Ishikawa (cell line): Measurements from ENCODE around the gene MRPL48.

ENCODE experiments used
- CEBPB ChIP-seq: IDR thresholded peaks from 2 replicates; pipeline ENCODE4 v1.6.1; 2012
- CREB1 ChIP-seq: IDR thresholded peaks from 2 replicates; pipeline ENCODE4 v1.6.1; 2012; ENCODE audit warnings: low read depth
- EGR1 ChIP-seq: IDR thresholded peaks from 2 replicates; pipeline ENCODE4 v1.6.1; 2012
- EP300 ChIP-seq: IDR thresholded peaks from 2 replicates; pipeline ENCODE4 v1.6.1; 2012; ENCODE audit warnings: borderline replicate concordance
- FOXM1 ChIP-seq: IDR thresholded peaks from 2 replicates; pipeline ENCODE4 v1.6.1; 2012; ENCODE audit warnings: low read depth, borderline replicate concordance
- MAX ChIP-seq: IDR thresholded peaks from 2 replicates; pipeline ENCODE4 v1.6.1; 2012
- NFIC ChIP-seq: IDR thresholded peaks from 2 replicates; pipeline ENCODE4 v1.6.1; 2012
- RAD21 ChIP-seq: IDR thresholded peaks from 2 replicates; pipeline ENCODE4 v1.6.1; 2012; ENCODE audit warnings: low read depth
- REST ChIP-seq: IDR thresholded peaks from 2 replicates; pipeline ENCODE4 v1.6.1; 2012; ENCODE audit warnings: low read depth, mild to moderate bottlenecking
- TAF1 ChIP-seq: IDR thresholded peaks from 2 replicates; pipeline ENCODE4 v1.6.1; 2012; ENCODE audit warnings: low read depth, mild to moderate bottlenecking
- TCF12 ChIP-seq: IDR thresholded peaks from 2 replicates; pipeline ENCODE4 v1.6.1; 2012; ENCODE audit warnings: low read depth
- TEAD4 ChIP-seq: IDR thresholded peaks from 2 replicates; pipeline ENCODE4 v1.6.1; 2012
- USF1 ChIP-seq: IDR thresholded peaks from 2 replicates; pipeline ENCODE4 v1.6.1; 2012
- YY1 ChIP-seq: IDR thresholded peaks from 2 replicates; pipeline ENCODE4 v1.6.1; 2012; ENCODE audit warnings: low read depth
- ZBTB7A ChIP-seq: IDR thresholded peaks from 2 replicates; pipeline ENCODE4 v1.6.1; 2012; ENCODE audit warnings: low read depth

MRPL48 gene

GRCh38 chr11:73866095-73866579 is 78.5 kb downstream of the MRPL48 start:
- no peak for TF ChIP-seq EP300
- TF ChIP-seq TEAD4, result no peak
- TF ChIP-seq CEBPB, result no peak

GRCh38 chr11:73866586-73866996 is 78.9 kb downstream of the MRPL48 start:
- TF ChIP-seq EGR1, result no peak
- no peak for TF ChIP-seq NFIC
- no peak for TF ChIP-seq EP300
- no peak for TF ChIP-seq ZBTB7A
- TF ChIP-seq TAF1, result no peak
- TF ChIP-seq TCF12, result no peak

- no peak for TF ChIP-seq CEBPB
- no peak for TF ChIP-seq RAD21
These were observed 81.8 kb downstream of the MRPL48 start for GRCh38 chr11:73869332-73869949.

GRCh38 chr11:73870261-73870660 is 82.6 kb downstream of the MRPL48 start:
- TF ChIP-seq TAF1 (no peak), EGR1 (no peak), ZBTB7A (no peak), TCF12 (no peak), RAD21 (no peak), TEAD4 (no peak), REST (no peak), YY1 (no peak), EP300 (no peak), NFIC (no peak), MAX (no peak), CEBPB (no peak), USF1 (no peak), FOXM1 (no peak), CREB1 (no peak)

GRCh38 chr11:73872749-73873357 is 85.2 kb downstream of the MRPL48 start:
- TF ChIP-seq RAD21 (no peak), TEAD4 (no peak), EP300 (no peak), YY1 (no peak), ZBTB7A (no peak), CREB1 (no peak), FOXM1 (no peak), TAF1 (no peak), USF1 (no peak), EGR1 (no peak), MAX (no peak), CEBPB (no peak), TCF12 (no peak), NFIC (no peak)

- TF ChIP-seq ZBTB7A (no peak), NFIC (no peak), YY1 (no peak), RAD21 (no peak)
These were observed 87.7 kb downstream of the MRPL48 start for GRCh38 chr11:73875380-73875779.

- TF ChIP-seq FOXM1, result no peak
- TF ChIP-seq YY1, result no peak
- TF ChIP-seq EP300, result no peak
- no peak for TF ChIP-seq MAX
- TF ChIP-seq USF1, result no peak
- TF ChIP-seq RAD21, result no peak
- TF ChIP-seq CEBPB, result no peak
- TF ChIP-seq CREB1, result no peak
These were observed 88.2 kb downstream of the MRPL48 start for GRCh38 chr11:73875840-73876239.
